GM19351 (cell line): ENCODE data around the gene DLL1.
A peak's percentile ranks its signal among the peaks of the same experiment; 100 is the strongest.

Experiments
- ATAC-seq: cut with Tn5 transposase; IDR thresholded peaks from one replicate; pipeline ENCODE4 v1.9.1; 2021; ENCODE audit warnings: mild to moderate bottlenecking, moderate library complexity; ENCODE audit not compliant: unreplicated experiment

Gene DLL1

GRCh38 chr6:170296423-170296745 lies 5.5 kb upstream of the DLL1 start:
- no peak for ATAC-seq

- peak; percentile 48 for ATAC-seq
These were observed 4.9 kb upstream of the DLL1 start for GRCh38 chr6:170295510-170296422.

- ATAC-seq, result no peak
These were observed 4.1 kb upstream of the DLL1 start for GRCh38 chr6:170294813-170295509.

GRCh38 chr6:170294298-170294730 lies 3.4 kb upstream of the DLL1 start:
- no peak for ATAC-seq

- no peak for ATAC-seq
These were observed 2.7 kb upstream of the DLL1 start for GRCh38 chr6:170293341-170294231.

GRCh38 chr6:170292407-170293158 lies 1.7 kb upstream of the DLL1 start:
- ATAC-seq, result no peak

- ATAC-seq, result no peak
These were observed 1.2 kb upstream of the DLL1 start for GRCh38 chr6:170292111-170292406.

GRCh38 chr6:170291271-170292110 lies 613 bp upstream of the DLL1 start:
- peak; percentile 36 for ATAC-seq

GRCh38 chr6:170289951-170290295 lies 955 bp downstream of the DLL1 start:
- ATAC-seq, result no peak

GRCh38 chr6:170289180-170289931 lies 1.5 kb downstream of the DLL1 start:
- ATAC-seq, result no peak

- no peak for ATAC-seq
These were observed 2.1 kb downstream of the DLL1 start for GRCh38 chr6:170288852-170289179.

- no peak for ATAC-seq
These were observed 2.7 kb downstream of the DLL1 start for GRCh38 chr6:170288091-170288631.

- no peak for ATAC-seq
These were observed 3.5 kb downstream of the DLL1 start for GRCh38 chr6:170287371-170287876.

- no peak for ATAC-seq
These were observed 4.0 kb downstream of the DLL1 start for GRCh38 chr6:170286934-170287265.

GRCh38 chr6:170286246-170286933 lies 4.5 kb downstream of the DLL1 start:
- ATAC-seq, result no peak

- no peak for ATAC-seq
These were observed 5.4 kb downstream of the DLL1 start for GRCh38 chr6:170285482-170285881.

GRCh38 chr6:170284866-170285469 lies 5.9 kb downstream of the DLL1 start:
- no peak for ATAC-seq
